ENCODE measurements around the gene PDE4D.

The PDE4D gene

GRCh38 chr5:59296317-59297264, 596.9 kb downstream of the PDE4D start:
- H3K27ac ChIP-seq (replicated peaks), result peak overlapping the region; percentile 33; the same call in 1 of the 2 replicates
- H3K4me3 ChIP-seq (replicated peaks; ENCODE audit: insufficient read depth, low read length), result no peak overlapping the region
- no peaks in the 10 kb centered on the region for H3K27me3 ChIP-seq (ENCODE audit: insufficient read depth, poor library complexity, severe bottlenecking)
- TF ChIP-seq, protein P1, sequence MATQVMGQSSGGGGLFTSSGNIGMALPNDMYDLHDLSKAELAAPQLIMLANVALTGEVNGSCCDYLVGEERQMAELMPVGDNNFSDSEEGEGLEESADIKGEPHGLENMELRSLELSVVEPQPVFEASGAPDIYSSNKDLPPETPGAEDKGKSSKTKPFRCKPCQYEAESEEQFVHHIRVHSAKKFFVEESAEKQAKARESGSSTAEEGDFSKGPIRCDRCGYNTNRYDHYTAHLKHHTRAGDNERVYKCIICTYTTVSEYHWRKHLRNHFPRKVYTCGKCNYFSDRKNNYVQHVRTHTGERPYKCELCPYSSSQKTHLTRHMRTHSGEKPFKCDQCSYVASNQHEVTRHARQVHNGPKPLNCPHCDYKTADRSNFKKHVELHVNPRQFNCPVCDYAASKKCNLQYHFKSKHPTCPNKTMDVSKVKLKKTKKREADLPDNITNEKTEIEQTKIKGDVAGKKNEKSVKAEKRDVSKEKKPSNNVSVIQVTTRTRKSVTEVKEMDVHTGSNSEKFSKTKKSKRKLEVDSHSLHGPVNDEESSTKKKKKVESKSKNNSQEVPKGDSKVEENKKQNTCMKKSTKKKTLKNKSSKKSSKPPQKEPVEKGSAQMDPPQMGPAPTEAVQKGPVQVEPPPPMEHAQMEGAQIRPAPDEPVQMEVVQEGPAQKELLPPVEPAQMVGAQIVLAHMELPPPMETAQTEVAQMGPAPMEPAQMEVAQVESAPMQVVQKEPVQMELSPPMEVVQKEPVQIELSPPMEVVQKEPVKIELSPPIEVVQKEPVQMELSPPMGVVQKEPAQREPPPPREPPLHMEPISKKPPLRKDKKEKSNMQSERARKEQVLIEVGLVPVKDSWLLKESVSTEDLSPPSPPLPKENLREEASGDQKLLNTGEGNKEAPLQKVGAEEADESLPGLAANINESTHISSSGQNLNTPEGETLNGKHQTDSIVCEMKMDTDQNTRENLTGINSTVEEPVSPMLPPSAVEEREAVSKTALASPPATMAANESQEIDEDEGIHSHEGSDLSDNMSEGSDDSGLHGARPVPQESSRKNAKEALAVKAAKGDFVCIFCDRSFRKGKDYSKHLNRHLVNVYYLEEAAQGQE (IDR thresholded peaks at IDR 0.05; ENCODE audit: insufficient replicate concordance, low read depth), result no peak
- TF ChIP-seq GABPA (IDR thresholded peaks at IDR 0.05; ENCODE audit: low read depth), result no peak
- no peak for TF ChIP-seq POLR2AphosphoS5 (IDR thresholded peaks at IDR 0.05; ENCODE audit: low read depth)
- TF ChIP-seq, protein P2, sequence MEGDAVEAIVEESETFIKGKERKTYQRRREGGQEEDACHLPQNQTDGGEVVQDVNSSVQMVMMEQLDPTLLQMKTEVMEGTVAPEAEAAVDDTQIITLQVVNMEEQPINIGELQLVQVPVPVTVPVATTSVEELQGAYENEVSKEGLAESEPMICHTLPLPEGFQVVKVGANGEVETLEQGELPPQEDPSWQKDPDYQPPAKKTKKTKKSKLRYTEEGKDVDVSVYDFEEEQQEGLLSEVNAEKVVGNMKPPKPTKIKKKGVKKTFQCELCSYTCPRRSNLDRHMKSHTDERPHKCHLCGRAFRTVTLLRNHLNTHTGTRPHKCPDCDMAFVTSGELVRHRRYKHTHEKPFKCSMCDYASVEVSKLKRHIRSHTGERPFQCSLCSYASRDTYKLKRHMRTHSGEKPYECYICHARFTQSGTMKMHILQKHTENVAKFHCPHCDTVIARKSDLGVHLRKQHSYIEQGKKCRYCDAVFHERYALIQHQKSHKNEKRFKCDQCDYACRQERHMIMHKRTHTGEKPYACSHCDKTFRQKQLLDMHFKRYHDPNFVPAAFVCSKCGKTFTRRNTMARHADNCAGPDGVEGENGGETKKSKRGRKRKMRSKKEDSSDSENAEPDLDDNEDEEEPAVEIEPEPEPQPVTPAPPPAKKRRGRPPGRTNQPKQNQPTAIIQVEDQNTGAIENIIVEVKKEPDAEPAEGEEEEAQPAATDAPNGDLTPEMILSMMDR (IDR thresholded peaks at IDR 0.05; ENCODE audit: insufficient read depth, low read length), result no peak
- TF ChIP-seq SPI1 (IDR thresholded peaks at IDR 0.05; ENCODE audit: borderline replicate concordance, low read depth), result no peak
- no peak for DNase-seq (ENCODE audit: low read depth in 1 of 2, low spot score in 1 of 2)

GRCh38 chr5:59293700-59294099, 599.8 kb downstream of the PDE4D start:
- H3K27me3 ChIP-seq (ENCODE audit: insufficient read depth, poor library complexity, severe bottlenecking), result no peaks in the 10 kb centered on the region
- TF ChIP-seq GABPA (IDR thresholded peaks at IDR 0.05; ENCODE audit: low read depth) (no peak), SPI1 (IDR thresholded peaks at IDR 0.05; ENCODE audit: borderline replicate concordance, low read depth) (no peak), POLR2AphosphoS5 (IDR thresholded peaks at IDR 0.05; ENCODE audit: low read depth) (no peak)
- TF ChIP-seq, protein P1 (IDR thresholded peaks at IDR 0.05; ENCODE audit: insufficient replicate concordance, low read depth), result no peak
- TF ChIP-seq, protein P2 (IDR thresholded peaks at IDR 0.05; ENCODE audit: insufficient read depth, low read length), result no peak
- no peak overlapping the region for H3K27ac ChIP-seq (replicated peaks)
- DNase-seq (ENCODE audit: low read depth in 1 of 2, low spot score in 1 of 2), result no peak
- H3K4me3 ChIP-seq (replicated peaks; ENCODE audit: insufficient read depth, low read length), result no peak overlapping the region

DNA sequence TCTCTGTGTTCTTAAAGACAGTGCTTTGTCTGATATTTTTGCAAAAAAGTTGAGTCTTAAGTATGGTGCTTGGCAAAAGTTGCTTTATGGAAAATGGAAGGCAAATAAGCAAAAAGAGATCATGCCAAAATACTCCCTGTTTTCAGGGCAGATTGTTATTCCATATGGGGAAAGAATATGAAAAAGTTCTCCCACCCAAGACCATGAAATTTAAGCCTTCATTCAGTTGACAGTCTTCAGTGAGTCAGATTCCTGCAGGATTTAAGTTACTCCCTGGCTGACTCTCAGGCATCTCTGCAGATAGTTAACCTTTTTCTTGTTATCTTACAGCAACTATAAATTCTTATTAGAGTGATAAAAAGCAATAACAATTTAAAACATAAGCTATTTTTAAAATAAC, 601.6 kb downstream of the PDE4D start:
- no peak for DNase-seq (ENCODE audit: low read depth in 1 of 2, low spot score in 1 of 2)
- Histone ChIP-seq H3K27me3 (ENCODE audit: insufficient read depth, poor library complexity, severe bottlenecking) (no peaks in the 10 kb centered on the region), H3K4me3 (replicated peaks; ENCODE audit: insufficient read depth, low read length) (no peak overlapping the region), H3K27ac (replicated peaks) (no peak overlapping the region)
- TF ChIP-seq GABPA (IDR thresholded peaks at IDR 0.05; ENCODE audit: low read depth), result no peak
- TF ChIP-seq SPI1 (IDR thresholded peaks at IDR 0.05; ENCODE audit: borderline replicate concordance, low read depth), result no peak
- TF ChIP-seq, protein P2 (IDR thresholded peaks at IDR 0.05; ENCODE audit: insufficient read depth, low read length), result no peak
- no peak for TF ChIP-seq POLR2AphosphoS5 (IDR thresholded peaks at IDR 0.05; ENCODE audit: low read depth)
- TF ChIP-seq, protein P1 (IDR thresholded peaks at IDR 0.05; ENCODE audit: insufficient replicate concordance, low read depth), result no peak
